ENCODE data around the gene SPAG5.

The SPAG5 gene

DNA sequence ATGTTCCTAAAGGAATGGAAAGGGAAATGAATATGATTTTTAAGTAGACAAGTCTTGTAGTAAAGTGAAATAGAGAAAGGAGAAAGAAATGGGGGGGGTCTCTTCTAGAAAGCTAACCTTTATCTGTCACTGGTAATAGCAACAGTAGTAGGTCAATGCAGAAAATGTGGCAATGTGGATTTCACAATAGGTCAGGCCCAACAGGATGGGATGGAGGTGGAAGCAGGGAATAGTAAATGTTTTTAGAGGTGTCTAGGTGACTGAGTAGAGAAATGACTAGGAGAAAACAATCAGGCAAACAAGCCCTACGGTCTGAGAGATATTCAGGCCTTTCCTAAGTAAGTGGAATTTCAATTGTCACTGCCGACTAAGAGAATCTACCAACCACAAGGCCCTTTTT is 21.2 kb upstream of the SPAG5 start:
- Histone ChIP-seq H3K36me3 (ENCODE audit: low read length) (peaks cover 60% of the 10 kb centered on the region), H3K9ac (ENCODE audit: low read length) (no peak overlapping the region), H2AFZ (ENCODE audit: low read depth, low read length, severe bottlenecking) (no peak overlapping the region), H3K4me2 (ENCODE audit: low read depth, low read length, poor library complexity, severe bottlenecking) (no peak overlapping the region), H3K9me2 (replicated peaks; ENCODE audit: insufficient read depth, low read length) (no peaks in the 10 kb centered on the region), H3K9me3 (ENCODE audit: insufficient read depth, low read length) (no peaks in the 10 kb centered on the region), H3K27ac (ENCODE audit: low read depth, low read length) (no peak overlapping the region), H4K20me1 (ENCODE audit: low read depth, low read length) (no peaks in the 10 kb centered on the region), H3K4me3 (ENCODE audit: insufficient read depth, low read length, poor library complexity, severe bottlenecking) (no peak overlapping the region), H3K27me3 (ENCODE audit: low read length) (no peaks in the 10 kb centered on the region), H3K79me2 (ENCODE audit: insufficient read depth, low read length) (no peaks in the 10 kb centered on the region; the same call in 1 of the 2 replicates), H3F3A (ENCODE audit: insufficient read depth) (no peaks in the 10 kb centered on the region)
- TF ChIP-seq EZH2phosphoT487 (conservative IDR thresholded peaks at IDR 0.05; ENCODE audit: low read length): no peak
- TF ChIP-seq, protein P1, sequence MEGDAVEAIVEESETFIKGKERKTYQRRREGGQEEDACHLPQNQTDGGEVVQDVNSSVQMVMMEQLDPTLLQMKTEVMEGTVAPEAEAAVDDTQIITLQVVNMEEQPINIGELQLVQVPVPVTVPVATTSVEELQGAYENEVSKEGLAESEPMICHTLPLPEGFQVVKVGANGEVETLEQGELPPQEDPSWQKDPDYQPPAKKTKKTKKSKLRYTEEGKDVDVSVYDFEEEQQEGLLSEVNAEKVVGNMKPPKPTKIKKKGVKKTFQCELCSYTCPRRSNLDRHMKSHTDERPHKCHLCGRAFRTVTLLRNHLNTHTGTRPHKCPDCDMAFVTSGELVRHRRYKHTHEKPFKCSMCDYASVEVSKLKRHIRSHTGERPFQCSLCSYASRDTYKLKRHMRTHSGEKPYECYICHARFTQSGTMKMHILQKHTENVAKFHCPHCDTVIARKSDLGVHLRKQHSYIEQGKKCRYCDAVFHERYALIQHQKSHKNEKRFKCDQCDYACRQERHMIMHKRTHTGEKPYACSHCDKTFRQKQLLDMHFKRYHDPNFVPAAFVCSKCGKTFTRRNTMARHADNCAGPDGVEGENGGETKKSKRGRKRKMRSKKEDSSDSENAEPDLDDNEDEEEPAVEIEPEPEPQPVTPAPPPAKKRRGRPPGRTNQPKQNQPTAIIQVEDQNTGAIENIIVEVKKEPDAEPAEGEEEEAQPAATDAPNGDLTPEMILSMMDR (IDR thresholded peaks at IDR 0.05; ENCODE audit: insufficient read depth, low read length, poor library complexity, severe bottlenecking): no peak

DNA sequence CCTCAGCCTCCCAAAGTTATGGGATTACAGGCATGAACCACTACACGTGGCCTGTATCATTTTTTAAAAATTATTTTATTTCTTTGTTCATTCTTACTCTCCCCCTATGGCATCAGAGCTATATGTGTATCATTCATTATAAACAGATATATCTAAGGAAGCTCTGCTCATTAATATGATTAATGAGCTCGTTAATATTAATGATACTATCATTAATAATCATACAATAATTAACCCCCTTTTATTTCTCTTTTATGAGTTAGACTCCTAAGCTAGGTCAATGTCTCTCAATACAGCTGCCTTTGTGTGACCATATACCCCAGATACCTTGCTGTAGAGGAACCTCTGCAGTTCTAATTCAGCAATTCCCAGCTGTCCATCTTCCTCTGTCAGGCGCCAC is 19.6 kb upstream of the SPAG5 start:
- peaks cover 63% of the 10 kb centered on the region for H3K36me3 ChIP-seq (ENCODE audit: low read length)
- H3K27ac ChIP-seq (ENCODE audit: low read depth, low read length): no peak overlapping the region
- H3K9me2 ChIP-seq (replicated peaks; ENCODE audit: insufficient read depth, low read length): no peaks in the 10 kb centered on the region
- no peaks in the 10 kb centered on the region for H3K27me3 ChIP-seq (ENCODE audit: low read length)
- TF ChIP-seq, protein P1 (IDR thresholded peaks at IDR 0.05; ENCODE audit: insufficient read depth, low read length, poor library complexity, severe bottlenecking): no peak
- no peak for TF ChIP-seq EZH2phosphoT487 (conservative IDR thresholded peaks at IDR 0.05; ENCODE audit: low read length)
- no peak overlapping the region for H2AFZ ChIP-seq (ENCODE audit: low read depth, low read length, severe bottlenecking)
- H4K20me1 ChIP-seq (ENCODE audit: low read depth, low read length): no peaks in the 10 kb centered on the region
- no peaks in the 10 kb centered on the region for H3F3A ChIP-seq (ENCODE audit: insufficient read depth)
- no peak overlapping the region for H3K4me3 ChIP-seq (ENCODE audit: insufficient read depth, low read length, poor library complexity, severe bottlenecking)
- H3K4me2 ChIP-seq (ENCODE audit: low read depth, low read length, poor library complexity, severe bottlenecking): no peak overlapping the region
- H3K9ac ChIP-seq (ENCODE audit: low read length): no peak overlapping the region
- no peaks in the 10 kb centered on the region for H3K9me3 ChIP-seq (ENCODE audit: insufficient read depth, low read length)
- no peaks in the 10 kb centered on the region for H3K79me2 ChIP-seq (ENCODE audit: insufficient read depth, low read length)

DNA sequence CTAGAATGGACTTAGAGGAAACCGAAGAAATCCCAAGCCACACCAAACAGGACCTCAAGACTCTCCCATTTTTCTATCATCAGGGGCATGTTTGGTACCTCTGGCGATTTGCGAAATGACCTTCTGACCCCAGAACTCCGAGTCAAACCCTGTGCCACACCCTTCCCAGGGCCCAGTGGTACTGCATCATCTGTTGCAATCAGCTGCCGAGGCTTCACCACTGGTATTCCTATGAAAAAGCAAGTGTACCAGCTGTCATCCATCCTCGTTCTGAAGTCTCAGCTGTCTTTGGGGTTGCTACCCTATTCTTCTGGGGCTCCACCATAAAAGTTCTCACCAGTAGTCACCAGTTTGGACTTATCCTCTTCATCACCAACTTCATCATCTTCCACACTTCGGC is 17.5 kb upstream of the SPAG5 start:
- Histone ChIP-seq H3K79me2 (ENCODE audit: insufficient read depth, low read length) (no peaks in the 10 kb centered on the region), H2AFZ (ENCODE audit: low read depth, low read length, severe bottlenecking) (no peak overlapping the region), H3K36me3 (ENCODE audit: low read length) (peaks cover 53% of the 10 kb centered on the region), H4K20me1 (ENCODE audit: low read depth, low read length) (no peaks in the 10 kb centered on the region), H3K27me3 (ENCODE audit: low read length) (no peaks in the 10 kb centered on the region), H3K9me3 (ENCODE audit: insufficient read depth, low read length) (no peaks in the 10 kb centered on the region), H3K4me2 (ENCODE audit: low read depth, low read length, poor library complexity, severe bottlenecking) (no peak overlapping the region), H3K4me3 (ENCODE audit: insufficient read depth, low read length, poor library complexity, severe bottlenecking) (no peak overlapping the region), H3K9me2 (replicated peaks; ENCODE audit: insufficient read depth, low read length) (no peaks in the 10 kb centered on the region), H3K27ac (ENCODE audit: low read depth, low read length) (no peak overlapping the region), H3F3A (ENCODE audit: insufficient read depth) (no peaks in the 10 kb centered on the region), H3K9ac (ENCODE audit: low read length) (no peak overlapping the region)
- TF ChIP-seq, protein P1 (IDR thresholded peaks at IDR 0.05; ENCODE audit: insufficient read depth, low read length, poor library complexity, severe bottlenecking): no peak
- TF ChIP-seq EZH2phosphoT487 (conservative IDR thresholded peaks at IDR 0.05; ENCODE audit: low read length): no peak
